SK-MEL-5 (cell line): ENCODE data around the gene LUC7L3. TPM values are rescaled to one million over a fixed set of nuclear protein-coding genes. Genes with fewer than 3 reads are reported as not detected.

Experiments used
- DNase-seq: peaks from one replicate; pipeline ENCODE4 v3.0.0-alpha.2; 2016; ENCODE audit warnings: low read depth, low spot score
- in situ Hi-C: cut with HindIII; loops from 2 replicates; pipeline ENCODE4 v1.10.0; 2016; ENCODE audit warnings: low sequenced_read_pairs, high pct_unique_total_duplicates, low pct_unique_long_range_greater_than_20kb
- total RNA-seq: library from RNA; depleted of rRNA; stranded (reverse); fragments of >200 nt; shearing (Covaris generic); gene quantifications from 2 replicates; pipeline ENCODE4 v1.2.3, GENCODE V29; 2014

LUC7L3 gene
- total RNA-seq, 1 experiment from 2014 or later = 29.4 TPM

DNA sequence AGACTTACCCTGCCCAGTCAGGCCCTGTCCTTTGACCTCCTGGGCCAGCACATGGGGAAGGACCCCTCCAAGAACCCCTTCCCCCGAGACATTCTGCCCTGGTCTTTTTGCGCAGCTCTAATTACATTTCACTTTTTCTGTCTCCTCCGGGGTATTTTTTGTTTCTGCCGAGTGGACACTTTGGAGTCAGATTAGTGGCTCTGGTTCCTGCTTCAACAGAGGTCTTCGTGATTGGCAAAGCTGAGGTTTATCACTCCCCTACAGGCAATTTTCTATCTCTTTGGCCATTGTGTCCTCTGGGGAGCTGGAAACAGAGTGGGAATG, 35.2 kb upstream of the LUC7L3 start:
- in situ Hi-C loops = no loop called here
- DNase-seq = no peak

- no peak for DNase-seq
- in situ Hi-C loops = no loop called here
Measured at GRCh38 chr17:50684612-50685333, 34.6 kb upstream of the LUC7L3 start.

- no peak for DNase-seq
- in situ Hi-C loops = no loop called here
Measured at GRCh38 chr17:50685334-50685665, 34.1 kb upstream of the LUC7L3 start.

DNA sequence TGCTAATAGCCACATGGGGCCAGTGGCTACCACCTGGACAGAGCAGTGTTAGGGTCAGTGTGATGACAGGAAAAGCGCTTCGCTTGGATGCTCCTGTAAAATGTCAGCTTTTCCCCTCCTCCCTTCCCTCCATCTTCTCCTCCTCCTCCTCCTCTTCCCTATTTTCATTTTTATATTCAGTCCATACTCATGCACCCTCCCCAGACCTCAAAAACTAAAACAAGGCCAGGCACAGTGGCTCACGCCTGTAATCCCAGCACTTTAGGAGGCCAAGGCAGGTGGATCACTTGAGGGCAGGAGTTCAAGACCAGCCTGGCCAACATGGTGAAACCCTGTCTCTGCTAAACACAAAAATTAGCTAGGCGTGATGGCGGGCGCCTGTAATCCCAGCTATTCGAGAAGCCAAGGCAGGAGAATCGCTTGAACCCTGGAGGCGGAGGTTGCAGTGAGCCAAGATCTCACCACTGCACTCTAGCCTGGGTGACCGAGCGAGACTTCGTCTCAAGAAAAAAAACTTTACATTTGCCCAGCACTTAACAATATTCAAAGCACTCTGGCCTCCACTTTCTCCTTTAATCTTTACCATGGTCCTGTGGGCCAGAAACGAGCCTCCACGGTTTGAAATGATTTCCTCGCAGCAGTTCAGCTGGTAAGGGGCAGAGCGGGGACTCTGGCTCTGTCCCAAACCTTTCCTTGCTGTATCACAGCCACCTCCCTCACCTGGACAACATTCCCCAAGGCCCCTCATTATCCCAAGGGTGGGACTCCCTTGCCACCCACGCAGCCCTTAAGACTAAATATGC, 33.5 kb upstream of the LUC7L3 start:
- in situ Hi-C loops = no loop called here
- no peak for DNase-seq

- DNase-seq = no peak
- in situ Hi-C loops = no loop called here
Measured at GRCh38 chr17:50686494-50687199, 32.8 kb upstream of the LUC7L3 start.

- in situ Hi-C loops = no loop called here
- no peak for DNase-seq
Measured at GRCh38 chr17:50687200-50688066, 32.0 kb upstream of the LUC7L3 start.

DNA sequence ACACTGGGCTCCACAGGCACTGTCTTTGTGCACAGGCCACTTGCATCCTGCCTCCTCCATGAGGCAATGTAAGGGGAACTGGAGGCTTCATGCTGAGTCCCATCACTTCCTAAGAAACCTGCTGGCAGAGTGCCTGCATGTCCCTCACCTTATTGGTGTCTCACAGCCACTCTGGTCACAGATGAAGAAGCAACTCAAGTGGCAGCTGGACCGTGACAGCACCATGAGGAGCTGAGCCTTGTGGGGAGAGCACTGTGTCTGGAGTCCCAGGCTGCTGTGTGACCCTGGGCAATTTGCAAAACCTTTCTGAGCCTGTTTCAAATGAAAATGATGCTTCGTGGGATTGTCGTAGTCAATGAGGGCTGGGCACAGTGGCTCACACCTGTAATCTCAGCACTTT, 31.2 kb upstream of the LUC7L3 start:
- in situ Hi-C loops = no loop called here
- DNase-seq = no peak

- in situ Hi-C loops = no loop called here
- DNase-seq = no peak
Measured at GRCh38 chr17:50689251-50689650, 30.2 kb upstream of the LUC7L3 start.

- in situ Hi-C loops = no loop called here
- DNase-seq = peak; percentile 17
Measured at GRCh38 chr17:50689956-50690886, 29.2 kb upstream of the LUC7L3 start.

- in situ Hi-C loops = no loop called here
Measured at GRCh38 chr17:50690887-50691549, 28.4 kb upstream of the LUC7L3 start.

DNA sequence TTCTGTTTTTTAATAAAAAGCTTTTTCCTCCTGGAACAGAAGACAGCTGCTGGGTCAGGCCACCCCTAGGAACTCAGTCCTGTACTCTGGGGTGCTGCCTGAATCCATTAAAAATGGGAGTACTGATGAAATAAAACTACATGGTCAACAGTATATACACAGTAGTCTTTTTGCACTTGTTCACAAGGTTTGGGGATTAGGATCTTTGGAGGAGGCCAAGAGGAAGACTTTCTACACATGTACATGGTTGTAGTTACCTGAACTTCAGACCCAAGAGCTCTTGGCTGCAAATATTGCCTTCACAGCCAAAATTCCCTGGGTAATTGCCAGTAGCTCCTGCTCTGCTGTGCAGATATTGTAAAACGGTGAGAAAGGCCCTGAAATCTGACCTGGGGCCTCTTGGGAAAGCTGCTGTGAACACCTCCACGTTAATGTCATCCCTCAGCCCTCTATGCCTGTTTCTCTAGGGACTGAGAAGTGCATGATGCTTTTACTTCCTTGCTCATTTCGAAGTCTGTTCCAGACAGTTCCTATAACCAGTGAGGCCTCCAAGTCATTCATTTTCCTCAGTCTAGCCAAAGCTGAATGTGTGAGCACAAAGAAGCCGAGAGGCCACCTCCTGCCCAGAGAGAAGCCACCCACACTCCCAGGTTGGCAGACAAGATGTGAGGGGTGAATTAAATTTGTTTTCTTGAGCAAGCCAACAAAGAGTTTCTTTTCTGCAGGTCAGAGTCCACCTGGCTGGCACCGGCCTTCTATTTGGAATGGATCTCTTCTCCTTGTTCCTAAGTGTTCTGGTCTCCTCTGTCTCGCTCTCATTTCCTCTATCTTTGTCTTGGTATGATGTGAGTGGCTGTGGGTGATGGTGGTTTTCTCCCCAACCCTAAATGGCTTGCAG, 27.6 kb upstream of the LUC7L3 start:
- in situ Hi-C loops = no loop called here
- DNase-seq = no peak

More at GRCh38 chr17:50690887-50691549, 28.4 kb upstream of the LUC7L3 start:
- no peak for DNase-seq

DNA sequence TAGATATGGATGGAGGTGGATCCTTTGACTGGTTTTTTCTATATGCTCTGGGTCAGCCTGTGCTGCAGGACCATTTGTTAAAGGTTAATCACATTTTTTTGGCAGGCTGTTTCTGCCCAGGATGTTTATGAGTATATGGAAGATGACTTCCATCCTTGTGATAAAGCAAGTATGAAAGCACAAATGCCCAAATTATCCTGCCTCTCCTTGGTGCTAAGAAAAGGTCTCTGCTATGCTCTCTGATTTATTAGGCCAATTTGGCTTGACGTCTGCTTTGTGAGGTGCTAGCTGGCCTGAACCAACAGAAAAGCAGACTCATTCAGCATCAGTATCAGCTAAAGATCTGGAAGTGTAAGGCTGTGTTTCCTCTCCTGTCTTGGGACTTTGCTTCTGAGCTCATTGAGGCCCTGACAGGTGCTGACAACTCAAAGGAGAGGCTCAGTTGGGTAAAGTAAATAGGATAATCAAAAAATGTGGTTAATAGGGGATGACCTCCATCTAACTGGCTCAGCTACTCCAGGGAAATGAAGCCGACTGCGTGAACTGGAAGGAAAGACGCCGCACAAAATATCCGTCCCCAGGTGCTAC, 26.9 kb upstream of the LUC7L3 start:
- in situ Hi-C loops = no loop called here
- DNase-seq = no peak

- in situ Hi-C loops = no loop called here
- DNase-seq = no peak
Measured at GRCh38 chr17:50693036-50693682, 26.2 kb upstream of the LUC7L3 start.

GRCh38 chr17:50696365-50696879, 23.0 kb upstream of the LUC7L3 start:
- in situ Hi-C loops = no loop called here
- DNase-seq = no peak

- in situ Hi-C loops = no loop called here
- DNase-seq = no peak
Measured at GRCh38 chr17:50697062-50697461, 22.3 kb upstream of the LUC7L3 start.
